GM12878 (cell line): ENCODE data around the gene RNFT2. TPM values are rescaled to one million over a fixed set of nuclear protein-coding genes. Genes with fewer than 3 reads are reported as not detected.

Experiments
- ATAC-seq: fragments of 200-7000 bp; cut with Tn5 transposase; 3 replicates; pipeline ENCODE4 v1.9.1; 2020; ENCODE audit warnings: mild to moderate bottlenecking, moderate library complexity
- BruUV-seq: library from RNA; stranded (reverse); fragments of 400-500 nt; replicated peaks from 2 replicates; lab custom pipeline; 2021; lab: Mats Ljungman, UMichigan
- CTCF ChIA-PET: fragments of 300-600 bp; sonication (Branson Sonifier 250); formaldehyde crosslinking; extraction: SDS; loops from one replicate; lab custom pipeline; 2021; ENCODE audit warnings: inconsistent platforms; lab: Yijun Ruan, JAX
- POLR2A ChIA-PET: fragments of 350-600 bp; formaldehyde crosslinking; extraction: SDS; loops from one replicate; lab custom pipeline; 2021; ENCODE audit warnings: inconsistent platforms; lab: Charles Lee
- RAD21 ChIA-PET: fragments of 300-600 bp; sonication (Branson Sonifier 250); formaldehyde crosslinking; loops from one replicate; lab custom pipeline; 2023; ENCODE audit warnings: antibody characterized with exemption; ENCODE audit not compliant: unreplicated experiment; lab: Charles Lee
- SMC1A ChIA-PET: fragments of 300-600 bp; sonication (Branson Sonifier 250); formaldehyde crosslinking; loops from one replicate; lab custom pipeline; 2023; ENCODE audit not compliant: unreplicated experiment, uncharacterized antibody; lab: Charles Lee
- DNase-seq: peaks from one replicate; pipeline ENCODE4 v3.0.0-alpha.2; 2011; ENCODE audit warnings: low read depth, low spot score
- FAIRE-seq: peaks from 3 replicates; lab custom pipeline; 2011; peaks lifted over from hg19 to GRCh38; lab: Jason Lieb, UNC
- H2AFZ ChIP-seq: 2 replicates; pipeline ENCODE4 v1.6.0; 2011; ENCODE audit warnings: low read depth, low read length, control low read depth; ENCODE audit not compliant: control insufficient read depth
- H3K27ac ChIP-seq: 2 replicates; pipeline ENCODE4 v1.5.1; 2011; ENCODE audit warnings: control low read depth; ENCODE audit not compliant: control insufficient read depth, insufficient read depth
- H3K27me3 ChIP-seq, 2 experiments: replicated peaks in 1 of 2; 2 replicates each; pipeline versions ENCODE4 v1.6.0 to v1.6.1; 2011; ENCODE audit warnings: low read length in 1 of 2; ENCODE audit not compliant: control insufficient read depth in 2 of 2, insufficient read depth in 2 of 2
- H3K36me3 ChIP-seq, 2 experiments: 2 replicates each; pipeline ENCODE4 v1.5.1; 2011; ENCODE audit warnings: low read length in 1 of 2; ENCODE audit not compliant: control insufficient read depth in 2 of 2, insufficient read depth in 2 of 2
- H3K4me1 ChIP-seq: 2 replicates; pipeline ENCODE4 v1.6.1; 2011; ENCODE audit warnings: mild to moderate bottlenecking, low read length, moderate library complexity, mixed read lengths; ENCODE audit not compliant: control insufficient read depth, insufficient read depth
- H3K4me2 ChIP-seq: 2 replicates; pipeline ENCODE4 v1.6.0; 2011; ENCODE audit warnings: control low read depth; ENCODE audit not compliant: control insufficient read depth, insufficient read depth
- H3K4me3 ChIP-seq: fragments of 200-600 bp; sonication (generic); 2 replicates; pipeline ENCODE4 v1.5.1; 2016
- H3K79me2 ChIP-seq: 2 replicates; pipeline ENCODE4 v1.6.0; 2011; ENCODE audit warnings: low read length; ENCODE audit not compliant: control insufficient read depth, insufficient read depth
- H3K9ac ChIP-seq: 2 replicates; pipeline ENCODE4 v1.8.0; 2011; ENCODE audit warnings: low read length, control low read depth, mixed read lengths; ENCODE audit not compliant: control insufficient read depth, insufficient read depth
- H3K9me3 ChIP-seq: replicated peaks from 3 replicates; pipeline ENCODE4 v1.5.1; 2011; ENCODE audit warnings: mild to moderate bottlenecking, low read length; ENCODE audit not compliant: control insufficient read depth, insufficient read depth
- H4K20me1 ChIP-seq: 2 replicates; pipeline ENCODE4 v1.6.0; 2011; ENCODE audit not compliant: control insufficient read depth, insufficient read depth
- ATF7 ChIP-seq: fragments of 450-650 bp; IDR thresholded peaks from 2 replicates; pipeline ENCODE4 v1.6.1; 2016; ENCODE audit warnings: low read depth, mild to moderate bottlenecking
- EED ChIP-seq: sonication (generic); IDR thresholded peaks from 2 replicates; pipeline ENCODE4 v1.6.1; 2016; ENCODE audit warnings: antibody characterized with exemption, low read depth
- ESRRA ChIP-seq: IDR thresholded peaks from 2 replicates; pipeline ENCODE4 v1.6.1; 2012; ENCODE audit warnings: mild to moderate bottlenecking, low read length, improper control_type of control experiment
- ETV6 ChIP-seq, 2 experiments: fragments of 450-650 bp in 1 of 2; IDR thresholded peaks in 1 of 2; conservative IDR thresholded peaks in 1 of 2; 2 replicates each; pipeline ENCODE4 v1.6.1; 2014; ENCODE audit warnings: antibody characterized with exemption in 1 of 2, borderline replicate concordance in 1 of 2, low read depth in 1 of 2, mild to moderate bottlenecking in 1 of 2, moderate library complexity in 1 of 2
- GABPA ChIP-seq: IDR thresholded peaks from 2 replicates; pipeline ENCODE4 v1.6.1; 2014; ENCODE audit warnings: antibody characterized with exemption, low read depth, mild to moderate bottlenecking, inconsistent platforms
- HCFC1 ChIP-seq: fragments of 150-350 bp; IDR thresholded peaks from 2 replicates; pipeline ENCODE4 v1.6.1; 2014; ENCODE audit warnings: low read length
- HDGF ChIP-seq: fragments of 450-650 bp; IDR thresholded peaks from 2 replicates; pipeline ENCODE4 v1.6.1; 2016; ENCODE audit warnings: antibody characterized with exemption
- LARP7 ChIP-seq: fragments of 450-650 bp; IDR thresholded peaks from 2 replicates; pipeline ENCODE4 v1.6.1; 2017; ENCODE audit warnings: mild to moderate bottlenecking
- PAX5 ChIP-seq: IDR thresholded peaks from 2 replicates; pipeline ENCODE4 v1.6.1; 2011; ENCODE audit warnings: low read depth, low read length, borderline replicate concordance
- POLR2A ChIP-seq: IDR thresholded peaks from 2 replicates; pipeline ENCODE4 v1.6.1; 2011; ENCODE audit warnings: low read depth, mild to moderate bottlenecking, low read length
- SUZ12 ChIP-seq: fragments of 200-600 bp; sonication (generic); IDR thresholded peaks from one replicate; pipeline ENCODE4 v1.6.1; 2018; ENCODE audit warnings: antibody characterized with exemption, mild to moderate bottlenecking; ENCODE audit not compliant: unreplicated experiment
- TCF12 ChIP-seq: IDR thresholded peaks from 2 replicates; pipeline ENCODE4 v1.6.1; 2011; ENCODE audit warnings: low read depth, mild to moderate bottlenecking, low read length
- WRNIP1 ChIP-seq: IDR thresholded peaks from 2 replicates; pipeline ENCODE4 v1.6.1; 2011; ENCODE audit warnings: low read depth, low read length, improper control_type of control experiment, borderline replicate concordance
- YBX1 ChIP-seq: fragments of 450-650 bp; IDR thresholded peaks from 2 replicates; pipeline ENCODE4 v1.6.1; 2016; ENCODE audit warnings: antibody characterized with exemption
- ZZZ3 ChIP-seq: IDR thresholded peaks from 2 replicates; pipeline ENCODE4 v1.6.1; 2011; ENCODE audit warnings: low read depth; ENCODE audit not compliant: control insufficient read depth, insufficient read length
- WGBS: methylation state at CpG from one replicate; pipeline ENCODE4 v1.1.6; 2016; ENCODE audit warnings: low lambda C conversion rate; ENCODE audit not compliant: insufficient replicate concordance, insufficient coverage; ENCODE audit errors: missing lambda C conversion rate; 5-methylcytosine and 5-hydroxymethylcytosine counted together
- in situ Hi-C: fragments of 300-500 bp; cut with MboI; formaldehyde crosslinking; loops from 9 replicates; pipeline ENCODE4 v1.14.3; 2018; ENCODE audit warnings: mixed read lengths
- intact Hi-C: fragments of 100-400 bp; cut with micrococcal nuclease; formaldehyde crosslinking; loops from one replicate; pipeline ENCODE4 v1.14.2; 2022; ENCODE audit not compliant: unreplicated experiment
- polyA plus RNA-seq, 11 experiments: library from polyadenylated mRNA; depleted of rRNA in 4 of 11; unstranded in 6 of 11; stranded (reverse) in 5 of 11; fragments of >200 nt; fragmentation: Nextera tagmentation in 4 of 11; fragmentation: Illumina TruSeq in 1 of 11; extraction: Ambion mirVana in 4 of 11; extraction: Trizol in 1 of 11; gene quantifications; 1 replicate in 1 of 11; 2 replicates in 10 of 11; pipeline versions ENCODE4 v1.2.1 to v1.2.3, GENCODE V29; 2011 to 2016; ENCODE audit warnings: inconsistent platforms in 2 of 11, missing spikeins in 2 of 11, low read depth in 1 of 11
- total RNA-seq, 4 experiments: library from RNA; depleted of rRNA in 3 of 4; stranded (reverse); fragments of >200 nt in 3 of 4; fragmentation: Illumina TruSeq in 1 of 4; extraction: Trizol in 1 of 4; gene quantifications; 2 replicates each; pipeline versions ENCODE4 v1.2.1 to v1.2.3, GENCODE V29; 2013 to 2021
- TF ChIP-seq, protein P1 (sequence below): fragments of 450-650 bp; IDR thresholded peaks from 2 replicates; pipeline ENCODE4 v1.6.1; 2017; ENCODE audit warnings: mild to moderate bottlenecking, low read depth, inconsistent platforms; ENCODE audit not compliant: poor library complexity, severe bottlenecking
- TF ChIP-seq, protein P2 (sequence below): IDR thresholded peaks from 2 replicates; pipeline ENCODE4 v1.6.1; 2011; ENCODE audit warnings: borderline replicate concordance, low read depth, mild to moderate bottlenecking, moderate library complexity, mixed read lengths, low read length; ENCODE audit not compliant: insufficient read depth; ENCODE audit errors: extremely low read length

The RNFT2 gene
- total and polyA plus RNA-seq, 10 of the 15 experiments (the other 5 are each of a cell fraction or from before 2014, with no cell fraction given), result 2.5 to 17.3 (median 9.7) TPM

- TF ChIP-seq, protein P1, sequence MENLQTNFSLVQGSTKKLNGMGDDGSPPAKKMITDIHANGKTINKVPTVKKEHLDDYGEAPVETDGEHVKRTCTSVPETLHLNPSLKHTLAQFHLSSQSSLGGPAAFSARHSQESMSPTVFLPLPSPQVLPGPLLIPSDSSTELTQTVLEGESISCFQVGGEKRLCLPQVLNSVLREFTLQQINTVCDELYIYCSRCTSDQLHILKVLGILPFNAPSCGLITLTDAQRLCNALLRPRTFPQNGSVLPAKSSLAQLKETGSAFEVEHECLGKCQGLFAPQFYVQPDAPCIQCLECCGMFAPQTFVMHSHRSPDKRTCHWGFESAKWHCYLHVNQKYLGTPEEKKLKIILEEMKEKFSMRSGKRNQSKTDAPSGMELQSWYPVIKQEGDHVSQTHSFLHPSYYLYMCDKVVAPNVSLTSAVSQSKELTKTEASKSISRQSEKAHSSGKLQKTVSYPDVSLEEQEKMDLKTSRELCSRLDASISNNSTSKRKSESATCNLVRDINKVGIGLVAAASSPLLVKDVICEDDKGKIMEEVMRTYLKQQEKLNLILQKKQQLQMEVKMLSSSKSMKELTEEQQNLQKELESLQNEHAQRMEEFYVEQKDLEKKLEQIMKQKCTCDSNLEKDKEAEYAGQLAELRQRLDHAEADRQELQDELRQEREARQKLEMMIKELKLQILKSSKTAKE, result no peak
- TF ChIP-seq GABPA, result no peak
Measured at GRCh38 chr12:116790066-116790465, 52.0 kb downstream of the RNFT2 start (continued).

DNA sequence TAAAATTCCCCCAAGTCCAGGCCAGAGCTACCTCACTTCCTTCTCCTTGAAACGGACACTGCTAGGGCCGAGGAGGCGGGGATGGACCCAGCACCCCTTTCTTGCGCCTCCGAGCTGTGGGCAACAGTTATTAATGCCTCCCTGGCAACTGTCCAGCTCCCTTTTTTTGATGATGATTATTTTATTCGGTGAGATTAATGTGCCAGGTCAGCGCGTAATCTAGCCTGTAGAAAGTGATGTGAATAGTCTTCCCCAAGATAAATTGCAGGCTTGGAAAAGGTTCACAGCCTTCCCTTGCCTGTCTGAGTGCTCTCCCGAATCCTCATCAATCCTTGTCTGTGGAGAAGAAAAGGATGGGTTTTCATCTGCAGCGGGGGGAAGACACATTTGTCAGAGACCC, 54.3 kb downstream of the RNFT2 start:
- no peaks in the 10 kb centered on the region for H3K79me2 ChIP-seq
- WGBS, result 94% methylated on average over 10 of the region's 10 CpGs
- BruUV-seq, result no TSS peak

DNA sequence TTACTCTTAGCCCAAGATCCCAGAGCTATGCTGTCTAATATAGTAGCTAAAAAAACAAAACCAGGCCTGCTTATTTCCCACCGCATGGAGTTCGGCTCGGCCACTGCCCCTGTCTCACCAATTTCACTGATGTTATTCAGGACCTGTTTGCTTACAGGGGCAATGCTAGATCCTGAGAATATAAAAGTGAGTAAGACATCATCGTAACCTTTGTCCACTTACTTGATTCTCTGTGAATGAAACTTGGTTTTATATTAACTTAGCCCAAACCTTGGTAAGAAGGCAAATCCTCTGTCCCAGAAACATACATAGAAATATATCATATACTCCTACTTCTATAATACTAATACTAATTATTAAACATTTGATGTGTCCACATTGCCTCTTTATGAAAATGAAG, 56.6 kb downstream of the RNFT2 start:
- Histone ChIP-seq H3K4me3 (no peak overlapping the region), H2AFZ (no peak overlapping the region), H3K27ac (no peak overlapping the region), H3K9me3 (no peaks in the 10 kb centered on the region), H3K27me3 (no peaks in the 10 kb centered on the region), H3K4me2 (no peak overlapping the region), H3K79me2 (no peaks in the 10 kb centered on the region), H3K9ac (no peak overlapping the region), H4K20me1 (no peaks in the 10 kb centered on the region), H3K36me3 (no peaks in the 10 kb centered on the region; a peak in 1 of 4 replicates), H3K4me1 (no peaks in the 10 kb centered on the region)
- DNase-seq (no peak), FAIRE-seq (no peak), ATAC-seq (no peak)
- in situ Hi-C loops, result no loop called here
- CTCF ChIA-PET, result no interaction called here
- RAD21 ChIA-PET, result no interaction called here
- intact Hi-C loops, result no loop called here
- SMC1A ChIA-PET, result no interaction called here
- BruUV-seq, result no TSS peak
- 100% methylated on average over 4 of the region's 4 CpGs for WGBS
- POLR2A ChIA-PET, result no interaction called here
- TF ChIP-seq HDGF (no peak), PAX5 (no peak), TCF12 (no peak), EED (no peak), ATF7 (no peak), HCFC1 (no peak), WRNIP1 (no peak), ZZZ3 (no peak), ETV6 (conservative IDR thresholded peaks at IDR 0.05 in 1 of 2, IDR thresholded peaks at IDR 0.05 in 1 of 2; ENCODE audit: borderline replicate concordance in 1 of 2, low read depth in 1 of 2) (no peak), ESRRA (no peak), LARP7 (no peak)
- TF ChIP-seq, protein P2, sequence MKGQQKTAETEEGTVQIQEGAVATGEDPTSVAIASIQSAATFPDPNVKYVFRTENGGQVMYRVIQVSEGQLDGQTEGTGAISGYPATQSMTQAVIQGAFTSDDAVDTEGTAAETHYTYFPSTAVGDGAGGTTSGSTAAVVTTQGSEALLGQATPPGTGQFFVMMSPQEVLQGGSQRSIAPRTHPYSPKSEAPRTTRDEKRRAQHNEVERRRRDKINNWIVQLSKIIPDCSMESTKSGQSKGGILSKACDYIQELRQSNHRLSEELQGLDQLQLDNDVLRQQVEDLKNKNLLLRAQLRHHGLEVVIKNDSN, result no peak

More for the DNA sequence above, 54.3 kb downstream of the RNFT2 start:
- intact Hi-C loops, result no loop called here
- no peaks in the 10 kb centered on the region for H3K4me1 ChIP-seq
- no peak for ATAC-seq
- no peak overlapping the region for H3K27ac ChIP-seq
- H3K4me2 ChIP-seq, result no peak overlapping the region
- no peaks in the 10 kb centered on the region for H4K20me1 ChIP-seq
- H3K36me3 ChIP-seq, result no peaks in the 10 kb centered on the region; a peak in 1 of 4 replicates
- FAIRE-seq, result no peak
- H3K4me3 ChIP-seq, result no peak overlapping the region
- DNase-seq, result no peak
- H3K9me3 ChIP-seq, result no peaks in the 10 kb centered on the region
- in situ Hi-C loops, result no loop called here
- RAD21 ChIA-PET, result no interaction called here
- POLR2A ChIA-PET, result no interaction called here
- SMC1A ChIA-PET, result no interaction called here
- no peak overlapping the region for H2AFZ ChIP-seq
- H3K9ac ChIP-seq, result no peak overlapping the region
- TF ChIP-seq SUZ12 (no peak), YBX1 (no peak), POLR2A (no peak)
- CTCF ChIA-PET, result no interaction called here
- H3K27me3 ChIP-seq, result no peaks in the 10 kb centered on the region
